Common myeloid progenitor, CD34-positive (primary cell): ENCODE results near the gene GTF2F1.
"Not testable (repeated sequence)": the region's sequence is repeated elsewhere in the genome, so short reads cannot be mapped to it uniquely, and the experiment has no call there.

Experiments
- CTCF ChIA-PET: fragments of 350-600 bp; sonication (Branson Sonifier 250); formaldehyde crosslinking; loops from one replicate; lab custom pipeline; 2021; ENCODE audit warnings: antibody characterized with exemption; lab: Charles Lee
- POLR2A ChIA-PET: fragments of 350-600 bp; sonication (Branson Sonifier 250); formaldehyde crosslinking; loops from one replicate; lab custom pipeline; 2021; ENCODE audit warnings: antibody characterized with exemption; lab: Charles Lee
- DNase-seq, 3 donors: peaks; one replicate each; pipeline versions ENCODE4 v3.0.0 to v3.0.0-alpha.2; 2013
- H3K27ac ChIP-seq, 2 experiments: 1 replicate in 1 of 2; 2 replicates in 1 of 2; pipeline ENCODE4 v1.7.0; 2013; ENCODE audit warnings: inconsistent platforms in 2 of 2, low read length in 2 of 2, mild to moderate bottlenecking in 2 of 2, low read depth in 1 of 2, moderate library complexity in 1 of 2; ENCODE audit not compliant: severe bottlenecking in 2 of 2, insufficient read depth in 1 of 2, poor library complexity in 1 of 2
- H3K27me3 ChIP-seq, 5 experiments: replicated peaks in 2 of 5; 1 replicate in 3 of 5; 2 replicates in 2 of 5; pipeline versions ENCODE4 v1.6.1 to v1.7.0; 2013; ENCODE audit warnings: low read length in 4 of 5, mild to moderate bottlenecking in 2 of 5, moderate library complexity in 2 of 5, inconsistent platforms in 1 of 5; ENCODE audit not compliant: insufficient read depth in 5 of 5, control insufficient read depth in 4 of 5
- H3K36me3 ChIP-seq, 4 experiments: 1 replicate in 2 of 4; 2 replicates in 2 of 4; pipeline versions ENCODE4 v1.6.1 to v1.7.0; 2013; ENCODE audit warnings: low read length in 3 of 4, control low read depth in 1 of 4, mild to moderate bottlenecking in 1 of 4; ENCODE audit not compliant: control insufficient read depth in 4 of 4, insufficient read depth in 4 of 4
- H3K4me1 ChIP-seq, 4 experiments: 1 replicate in 3 of 4; 2 replicates in 1 of 4; pipeline versions ENCODE4 v1.6.1 to v1.7.1; 2013; ENCODE audit warnings: low read length in 3 of 4, mild to moderate bottlenecking in 3 of 4, control low read depth in 1 of 4, inconsistent platforms in 1 of 4, moderate library complexity in 1 of 4; ENCODE audit not compliant: control insufficient read depth in 4 of 4, insufficient read depth in 4 of 4; ENCODE audit errors: control extremely low read depth in 1 of 4
- H3K4me3 ChIP-seq, 7 experiments: 1 replicate in 4 of 7; 2 replicates in 3 of 7; pipeline versions ENCODE4 v1.5.1 to v1.7.0; 2013; ENCODE audit warnings: mild to moderate bottlenecking in 7 of 7, low read length in 6 of 7, moderate library complexity in 6 of 7, inconsistent platforms in 2 of 7, low read depth in 2 of 7, control low read depth in 1 of 7; ENCODE audit not compliant: insufficient read depth in 4 of 7, control insufficient read depth in 1 of 7; ENCODE audit errors: extremely low read depth in 1 of 7
- H3K9me3 ChIP-seq, 5 experiments: 1 replicate in 4 of 5; 2 replicates in 1 of 5; pipeline versions ENCODE4 v1.6.1 to v1.7.1; 2013; ENCODE audit warnings: low read length in 4 of 5, mild to moderate bottlenecking in 2 of 5, inconsistent platforms in 1 of 5, low read depth in 1 of 5, moderate library complexity in 1 of 5; ENCODE audit not compliant: control insufficient read depth in 4 of 5, insufficient read depth in 2 of 5; ENCODE audit errors: control extremely low read depth in 1 of 5
- WGBS: methylation state at CpG from one replicate; pipeline ENCODE4 v1.1.5; 2013; ENCODE audit not compliant: insufficient coverage; 5-methylcytosine and 5-hydroxymethylcytosine counted together

Gene GTF2F1

DNA sequence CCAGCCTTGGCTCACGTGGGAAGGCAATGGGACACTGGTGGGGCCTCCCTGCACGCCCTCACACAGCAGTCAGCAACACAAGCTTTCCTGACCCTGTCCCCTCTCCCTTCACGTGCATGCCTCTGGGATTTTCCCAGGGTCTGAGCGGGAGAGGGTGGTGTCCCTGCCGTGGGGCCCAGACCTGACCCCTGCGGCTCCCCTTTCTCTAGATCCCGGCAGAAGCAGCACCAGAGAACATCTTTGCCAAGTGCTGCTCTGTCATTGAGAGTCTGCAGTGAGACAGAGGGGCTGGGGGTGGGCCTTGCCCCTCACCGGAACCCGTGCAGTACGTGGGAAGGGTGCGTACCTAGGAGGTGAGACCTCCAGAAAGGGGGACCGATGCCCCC lies 19.1 kb upstream of the GTF2F1 start:
- ChIA-PET POLR2A (interaction anchor here (1.1 kb wide), 1 partner anchor 11 kb away, joined by 4 read pairs; no protein-coding TSS in a partner anchor), CTCF (interaction anchor here (0.6 kb wide), 1 partner anchor 94 kb away, joined by 3 read pairs; no protein-coding TSS in a partner anchor)
- Histone ChIP-seq H3K4me1 (no peaks in the 10 kb centered on the region), H3K36me3 (peaks cover 0 to 36% (median 28%) of the 10 kb centered on the region in 4 experiments), H3K27me3 (no peaks in the 10 kb centered on the region), H3K4me3 (no peak overlapping the region), H3K27ac (no peak overlapping the region), H3K9me3 (no peaks in the 10 kb centered on the region)
- WGBS: 95% methylated on average over 12 of the region's 12 CpGs
- DNase-seq: no peak

DNA sequence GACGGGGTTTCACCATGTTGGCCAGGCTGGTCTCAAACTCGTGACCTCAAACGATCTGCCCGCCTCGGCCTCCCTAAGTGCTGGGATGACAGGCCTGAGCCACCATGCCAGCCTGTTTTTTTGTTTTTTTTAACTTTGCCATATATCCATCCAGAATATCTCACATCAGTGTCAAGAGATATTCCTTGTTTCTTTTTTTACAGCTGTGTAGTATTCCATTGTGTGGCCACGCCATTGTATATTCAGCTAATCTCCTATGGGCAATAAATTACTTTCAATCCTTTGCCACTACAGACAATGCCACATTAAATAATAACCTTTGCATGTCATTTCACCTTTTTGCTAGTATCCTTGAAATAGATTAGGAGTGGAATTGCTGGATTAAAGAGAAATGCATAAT lies 16.4 kb upstream of the GTF2F1 start:
- no peak overlapping the region for H3K4me3 ChIP-seq
- no peak overlapping the region for H3K27ac ChIP-seq
- H3K27me3 ChIP-seq: no peaks in the 10 kb centered on the region
- H3K4me1 ChIP-seq: no peaks in the 10 kb centered on the region
- peaks cover 0 to 9% (median 5%) of the 10 kb centered on the region in 4 experiments for H3K36me3 ChIP-seq
- POLR2A ChIA-PET: no interaction called here
- H3K9me3 ChIP-seq: no peaks in the 10 kb centered on the region
- 100% methylated on average over 5 of the region's 6 CpGs for WGBS
- CTCF ChIA-PET: interaction anchor here (0.6 kb wide), 1 partner anchor 143 kb away, joined by 3 read pairs; no protein-coding TSS in a partner anchor
- no peak for DNase-seq

- Histone ChIP-seq H3K27ac (no peak overlapping the region), H3K4me3 (no peak overlapping the region), H3K4me1 (no peaks in the 10 kb centered on the region), H3K27me3 (no peaks in the 10 kb centered on the region), H3K36me3 (no peaks in the 10 kb centered on the region), H3K9me3 (no peaks in the 10 kb centered on the region)
- ChIA-PET POLR2A (no interaction called here), CTCF (no interaction called here)
- no peak for DNase-seq
- 82% methylated on average over 3 of the region's 5 CpGs for WGBS
Measured at GRCh38 chr19:6406401-6406800, 13.4 kb upstream of the GTF2F1 start.

- no peaks in the 10 kb centered on the region for H3K36me3 ChIP-seq
- no peaks in the 10 kb centered on the region for H3K9me3 ChIP-seq
- no peaks in the 10 kb centered on the region for H3K4me1 ChIP-seq
- CTCF ChIA-PET: no interaction called here
- no peak overlapping the region for H3K27ac ChIP-seq
- no peaks in the 10 kb centered on the region for H3K27me3 ChIP-seq
- WGBS: 95% methylated on average over 20 of the region's 22 CpGs
- POLR2A ChIA-PET: interaction anchor here (0.6 kb wide), 1 partner anchor 164 kb away, joined by 3 read pairs; no protein-coding TSS in a partner anchor
- DNase-seq: no peak
- H3K4me3 ChIP-seq: no peak overlapping the region
Measured at GRCh38 chr19:6402837-6403608, 10.1 kb upstream of the GTF2F1 start.

DNA sequence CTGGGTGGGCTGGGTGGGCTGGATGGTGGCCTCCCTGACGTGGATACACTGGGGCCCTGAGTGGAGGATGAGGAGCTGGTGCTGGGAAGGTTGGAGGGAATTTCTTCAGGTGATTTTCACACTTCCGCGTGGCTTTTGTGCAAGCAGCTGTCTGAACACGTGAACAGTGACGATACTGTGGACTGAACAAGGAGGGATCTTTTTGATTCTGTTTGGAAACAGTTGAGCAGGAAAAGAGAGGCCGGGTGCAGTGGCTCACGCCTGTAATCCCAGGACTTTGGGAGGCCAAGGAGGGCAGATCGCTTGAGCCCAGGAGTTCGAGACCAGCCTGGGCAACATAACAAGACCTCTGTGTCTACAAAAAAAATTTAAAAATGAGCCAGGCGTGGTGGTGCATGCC lies 9.1 kb upstream of the GTF2F1 start:
- WGBS: 98% methylated on average over 8 of the region's 10 CpGs
- no peak for DNase-seq
- ChIA-PET CTCF (no interaction called here), POLR2A (interaction anchor here (0.9 kb wide), 1 partner anchor 9 kb away, joined by 3 read pairs; no protein-coding TSS in a partner anchor)
- no peak overlapping the region for H3K27ac ChIP-seq
- H3K9me3 ChIP-seq: no peaks in the 10 kb centered on the region
- no peaks in the 10 kb centered on the region for H3K36me3 ChIP-seq
- H3K27me3 ChIP-seq: no peaks in the 10 kb centered on the region
- no peak overlapping the region for H3K4me3 ChIP-seq
- H3K4me1 ChIP-seq: no peaks in the 10 kb centered on the region

- H3K36me3 ChIP-seq, H3K4me1 ChIP-seq, H3K9me3 ChIP-seq, CTCF ChIA-PET, H3K27me3 ChIP-seq, DNase-seq, H3K4me3 ChIP-seq, POLR2A ChIA-PET, H3K27ac ChIP-seq: not testable (repeated sequence)
- WGBS: 93% methylated on average over 18 of the region's 23 CpGs
Measured at GRCh38 chr19:6400062-6400944, 7.3 kb upstream of the GTF2F1 start.
